ENCODE results near the gene WDR7.
A peak's percentile ranks its signal among the peaks of the same experiment; 100 is the strongest.

WDR7 gene

GRCh38 chr18:56723706-56724105 is 72.5 kb downstream of the WDR7 start:
- DNase-seq = no peak

DNA sequence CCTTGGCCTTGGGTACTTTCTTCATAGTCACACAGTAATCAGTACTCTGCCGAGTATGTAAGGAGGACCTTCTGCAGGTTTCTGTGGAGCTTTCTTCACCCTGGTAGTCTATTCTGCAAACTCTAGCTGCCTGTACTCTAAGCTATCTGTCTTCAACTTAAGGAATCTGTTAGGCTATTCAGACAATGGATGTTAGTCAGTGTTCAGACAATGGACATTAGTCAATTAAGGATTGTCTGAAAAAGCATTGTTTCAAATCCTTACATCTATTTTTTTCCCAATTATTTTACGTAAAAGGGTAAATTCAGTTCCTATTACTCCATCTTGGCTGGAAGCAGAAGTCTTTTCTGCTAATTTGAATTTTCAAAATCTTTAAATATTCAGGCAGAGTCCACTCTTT is 75.7 kb downstream of the WDR7 start:
- no peak for DNase-seq

DNA sequence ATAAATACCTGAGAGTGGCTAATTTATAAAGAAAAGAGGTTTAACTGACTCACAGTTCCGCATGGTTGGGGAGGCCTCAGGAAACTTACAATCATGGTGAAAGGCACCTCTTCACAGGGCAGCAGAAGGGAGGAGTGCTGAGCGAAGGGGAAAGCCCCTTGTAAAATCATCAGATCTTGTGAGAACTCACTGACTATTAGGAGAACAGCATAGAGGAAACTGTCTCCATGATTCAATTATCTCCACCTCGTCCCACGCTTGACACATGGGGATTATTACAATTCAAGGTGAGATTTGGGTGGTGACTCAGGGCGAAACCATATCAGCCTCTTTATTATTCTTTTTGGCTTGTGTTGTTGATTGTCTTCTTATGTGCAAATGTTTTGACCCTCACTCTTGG is 76.2 kb downstream of the WDR7 start:
- no peak for DNase-seq

- DNase-seq = no peak
Measured at GRCh38 chr18:56728741-56729140, 77.6 kb downstream of the WDR7 start.

DNA sequence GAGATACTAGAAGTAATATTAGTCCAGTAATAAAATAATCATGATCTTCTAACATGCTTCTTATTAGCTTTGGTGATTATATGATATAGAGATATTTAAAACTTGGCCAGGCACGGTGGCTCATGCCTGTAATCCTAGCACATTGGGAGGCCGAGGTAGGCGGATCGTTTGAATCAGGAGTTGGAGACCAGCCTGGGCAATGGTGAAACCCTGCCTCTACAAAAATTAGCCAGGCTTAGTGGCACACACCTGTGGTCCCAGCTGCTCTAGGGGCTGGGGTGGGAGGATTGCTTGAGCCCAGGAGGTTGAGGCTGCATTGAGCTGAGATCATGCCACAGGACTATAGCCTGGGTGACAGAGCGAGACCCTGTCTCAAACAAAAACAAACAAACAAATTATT is 87.0 kb downstream of the WDR7 start:
- no peak for DNase-seq

- DNase-seq = no peak
Measured at GRCh38 chr18:56739731-56740130, 88.6 kb downstream of the WDR7 start.

- no peak for DNase-seq
Measured at GRCh38 chr18:56740645-56741044, 89.5 kb downstream of the WDR7 start.

DNA sequence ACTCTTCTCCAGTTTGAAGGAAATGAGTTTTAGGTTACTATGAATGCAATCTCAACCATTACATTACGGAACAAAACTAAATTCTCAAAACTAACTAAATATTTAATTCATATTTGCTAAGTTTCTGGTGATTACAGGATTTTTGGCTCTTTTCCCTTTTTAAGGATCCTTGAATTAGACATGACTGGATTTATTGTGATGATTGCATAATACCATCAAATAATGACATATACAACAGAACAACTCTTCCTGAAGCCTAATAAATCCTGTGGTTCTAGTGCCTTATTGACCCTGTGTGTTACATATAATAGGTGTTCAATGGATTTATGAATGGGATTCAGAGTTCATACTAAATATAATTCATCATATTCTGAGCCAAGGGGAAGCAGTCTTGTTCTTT is 90.5 kb downstream of the WDR7 start:
- DNase-seq = no peak

GRCh38 chr18:56743115-56743514 is 92.0 kb downstream of the WDR7 start:
- no peak for DNase-seq

GRCh38 chr18:56747032-56747658 is 96.0 kb downstream of the WDR7 start:
- DNase-seq = no peak

- DNase-seq = no peak
Measured at GRCh38 chr18:56747857-56748256, 96.7 kb downstream of the WDR7 start.

DNA sequence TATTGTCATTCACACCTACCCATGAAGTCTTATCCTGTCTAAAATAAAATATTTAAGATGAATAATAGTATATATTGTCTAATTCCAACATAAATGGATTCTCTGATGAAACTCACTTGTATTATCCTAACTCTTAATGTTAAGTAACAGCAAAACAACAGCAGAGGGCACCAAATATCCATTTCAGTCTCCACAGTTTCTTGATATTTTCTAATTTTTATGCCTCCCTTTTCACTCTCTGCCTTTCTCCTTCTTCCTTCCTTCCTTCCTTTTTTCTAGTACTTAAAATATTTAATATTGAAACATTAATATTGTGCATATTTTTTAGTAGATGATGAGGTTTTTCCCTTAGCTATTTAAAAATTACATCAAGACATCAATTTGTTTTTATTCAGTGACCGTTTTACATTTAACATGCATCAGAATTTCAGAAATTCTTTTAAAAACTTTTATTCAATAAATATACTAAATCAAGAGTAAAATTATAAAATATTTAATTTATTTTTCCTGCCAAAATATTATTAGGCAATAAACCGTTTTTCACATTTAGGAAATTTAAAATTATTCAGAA is 97.6 kb downstream of the WDR7 start:
- DNase-seq = peak; percentile 12

GRCh38 chr18:56756966-56757365 is 105.8 kb downstream of the WDR7 start:
- DNase-seq = no peak

DNA sequence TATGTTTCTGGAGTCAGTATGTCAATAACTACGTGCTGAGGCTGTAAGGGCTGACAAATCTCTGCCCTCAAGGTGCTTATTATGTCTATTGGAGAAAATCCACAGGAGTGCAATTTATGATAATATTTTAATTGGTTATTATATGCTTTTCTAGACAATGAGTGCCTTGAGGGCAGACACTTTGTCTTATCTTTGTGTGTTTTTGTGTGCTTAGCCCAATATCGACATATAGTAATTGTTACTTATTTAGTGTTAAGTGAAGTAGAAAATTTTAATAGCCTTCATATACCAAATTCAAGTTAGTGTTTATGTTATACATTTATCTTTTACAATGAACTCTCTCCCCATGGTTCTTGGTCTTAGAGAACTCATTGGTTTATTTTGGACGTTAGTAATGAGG is 118.9 kb downstream of the WDR7 start:
- no peak for DNase-seq

GRCh38 chr18:56770873-56771272 is 119.7 kb downstream of the WDR7 start:
- no peak for DNase-seq

DNA sequence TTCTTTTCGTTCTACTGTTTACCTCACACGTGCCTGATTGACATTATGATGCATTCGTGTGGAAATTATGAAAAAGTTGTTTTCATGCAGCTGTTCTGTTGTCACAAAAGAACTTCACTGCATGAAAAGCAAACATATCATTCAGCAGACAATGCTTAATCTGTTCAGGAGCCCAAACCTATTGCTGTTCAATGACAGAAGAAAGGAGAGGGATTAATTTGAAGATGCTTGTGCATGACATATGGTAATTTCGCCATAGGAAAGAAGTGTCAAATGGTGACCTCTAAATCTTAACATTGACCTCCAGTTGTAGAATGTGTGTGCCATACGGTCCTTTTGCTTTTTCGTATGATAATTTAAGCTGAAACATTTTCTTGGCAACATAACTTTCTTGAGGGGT is 124.5 kb downstream of the WDR7 start:
- no peak for DNase-seq

- no peak for DNase-seq
Measured at GRCh38 chr18:56787390-56787789, 136.2 kb downstream of the WDR7 start.

DNA sequence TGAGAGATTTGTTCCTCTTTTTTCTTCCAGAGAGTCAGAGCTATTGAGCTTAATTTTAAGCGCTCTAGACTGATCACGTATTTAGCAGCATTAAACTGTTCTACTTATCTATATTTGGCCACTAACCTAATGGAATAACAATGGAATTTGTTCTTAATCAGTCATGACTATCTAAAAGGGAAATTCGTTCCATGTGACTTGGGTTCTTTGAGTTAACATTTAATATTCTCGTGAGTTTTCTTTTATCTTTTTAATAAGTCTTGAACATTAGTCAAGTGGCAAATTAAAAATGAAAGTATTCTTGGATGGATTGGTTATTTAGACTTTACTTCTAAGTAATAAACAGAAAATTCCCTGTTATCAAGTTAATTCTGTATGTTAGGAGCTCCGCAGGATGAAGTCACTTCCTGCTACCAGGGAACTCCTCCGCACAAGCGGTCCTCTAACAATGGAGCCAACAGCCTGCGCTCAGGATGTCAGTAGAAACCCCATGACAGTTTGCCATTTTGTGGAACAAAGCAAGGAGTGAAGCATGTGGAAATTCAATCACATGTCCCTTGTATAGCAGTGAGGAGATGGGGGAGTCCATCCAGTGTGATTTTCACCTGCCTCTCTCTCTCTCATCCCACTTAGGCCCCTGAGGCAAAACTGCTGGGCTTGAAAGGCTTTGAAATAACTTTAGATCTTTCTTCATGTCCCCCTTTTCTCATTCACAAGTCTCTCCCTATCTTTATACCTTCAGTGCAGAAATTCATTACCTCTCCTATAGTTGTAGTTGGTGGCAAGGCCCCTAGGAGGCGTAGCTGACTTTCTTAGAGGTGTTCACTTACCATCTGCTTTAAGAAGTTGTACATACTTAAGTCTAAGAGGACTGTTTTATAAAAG is 138.1 kb downstream of the WDR7 start:
- DNase-seq = no peak

- no peak for DNase-seq
Measured at GRCh38 chr18:56789889-56790180, 138.7 kb downstream of the WDR7 start.

DNA sequence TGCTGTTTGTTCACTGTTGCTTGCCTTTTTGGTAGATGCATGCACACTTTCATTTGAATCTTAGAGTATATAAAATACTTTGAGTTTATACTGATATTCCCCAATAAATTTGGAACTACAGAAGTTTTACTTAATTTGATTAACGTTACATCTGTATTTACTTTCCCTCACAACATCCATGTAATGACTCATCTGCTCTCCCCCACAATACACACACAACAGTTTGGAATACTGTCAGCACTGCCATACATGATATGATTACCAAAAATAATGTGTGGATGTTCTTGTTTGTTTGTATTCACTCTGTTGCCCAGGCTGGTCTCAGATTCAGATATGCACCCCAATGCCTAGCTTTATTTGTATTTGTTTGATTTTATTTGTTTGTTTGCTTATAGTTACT is 144.2 kb downstream of the WDR7 start:
- no peak for DNase-seq

GRCh38 chr18:56799756-56800155 is 148.6 kb downstream of the WDR7 start:
- no peak for DNase-seq

DNA sequence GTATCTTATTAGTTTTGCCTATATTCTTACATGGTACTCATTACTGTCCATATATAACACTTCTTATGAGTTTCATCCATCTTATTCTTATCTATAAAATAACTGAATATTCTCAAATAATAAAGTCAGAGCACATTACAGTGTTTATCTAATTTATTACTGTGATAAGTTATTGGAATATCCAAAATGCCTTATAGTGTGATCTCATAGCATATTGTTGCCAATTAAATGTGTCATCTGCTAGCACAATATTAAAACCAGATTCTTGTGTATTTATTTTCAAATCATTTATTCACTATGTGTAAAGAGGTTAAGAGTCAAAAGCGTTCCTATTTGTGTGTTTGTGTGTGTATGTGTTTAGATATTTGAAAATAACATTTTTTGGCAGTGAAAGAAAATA is 151.9 kb downstream of the WDR7 start:
- DNase-seq = no peak

DNA sequence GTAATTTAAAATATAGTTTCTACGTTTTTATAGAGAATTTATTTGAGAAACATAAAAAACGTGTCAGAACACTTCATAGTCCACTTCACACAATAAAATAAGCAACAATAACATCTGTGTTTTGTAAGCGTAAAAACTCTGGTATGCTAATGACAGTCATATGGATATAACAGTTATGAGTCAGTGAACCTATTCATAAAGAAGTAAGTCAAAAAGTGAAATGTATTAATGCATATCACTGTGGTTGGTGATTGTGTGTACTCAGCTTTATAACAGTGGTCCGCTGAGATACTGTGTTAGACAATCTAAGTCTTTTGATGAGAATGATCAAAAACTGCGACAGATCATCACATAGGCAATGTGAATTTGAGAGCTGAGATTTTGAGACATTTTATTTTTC is 153.2 kb downstream of the WDR7 start:
- DNase-seq = no peak

- DNase-seq = no peak
Measured at GRCh38 chr18:56807901-56808300, 156.7 kb downstream of the WDR7 start.

DNA sequence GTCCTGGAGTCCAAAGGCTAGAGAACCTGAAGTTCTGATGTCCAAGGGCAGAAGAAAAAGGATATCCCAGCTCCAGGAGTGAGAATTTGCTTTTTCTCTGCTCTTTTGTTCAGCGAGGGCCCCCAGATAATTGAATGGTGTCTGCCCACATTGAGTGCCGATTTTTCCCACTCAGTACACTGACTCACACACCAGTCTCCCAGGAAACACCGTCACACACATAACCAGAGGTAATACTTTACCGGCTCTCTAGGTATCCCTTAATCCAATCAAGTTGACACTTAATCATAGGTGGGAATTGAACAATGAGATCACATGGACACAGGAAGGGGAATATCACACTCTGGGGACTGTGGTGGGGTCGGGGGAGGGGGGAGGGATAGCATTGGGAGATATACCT is 161.5 kb downstream of the WDR7 start:
- DNase-seq = no peak

All from NCI-H774 (cell line).